PC-3 (cell line): ENCODE measurements around the gene CHSY1.

ENCODE experiments used
- EZH2 ChIP-seq: fragments of 300-600 bp; sonication (generic); IDR thresholded peaks from one replicate; pipeline ENCODE4 v1.6.1; 2017; ENCODE audit warnings: antibody characterized with exemption, mild to moderate bottlenecking, low read length; ENCODE audit not compliant: unreplicated experiment
- TF ChIP-seq, protein P1 (sequence below): fragments of 300-600 bp; sonication (generic); conservative IDR thresholded peaks from 2 replicates; pipeline ENCODE4 v1.5.1; 2017; ENCODE audit warnings: antibody characterized with exemption, low read depth, mild to moderate bottlenecking, low read length

DNA sequence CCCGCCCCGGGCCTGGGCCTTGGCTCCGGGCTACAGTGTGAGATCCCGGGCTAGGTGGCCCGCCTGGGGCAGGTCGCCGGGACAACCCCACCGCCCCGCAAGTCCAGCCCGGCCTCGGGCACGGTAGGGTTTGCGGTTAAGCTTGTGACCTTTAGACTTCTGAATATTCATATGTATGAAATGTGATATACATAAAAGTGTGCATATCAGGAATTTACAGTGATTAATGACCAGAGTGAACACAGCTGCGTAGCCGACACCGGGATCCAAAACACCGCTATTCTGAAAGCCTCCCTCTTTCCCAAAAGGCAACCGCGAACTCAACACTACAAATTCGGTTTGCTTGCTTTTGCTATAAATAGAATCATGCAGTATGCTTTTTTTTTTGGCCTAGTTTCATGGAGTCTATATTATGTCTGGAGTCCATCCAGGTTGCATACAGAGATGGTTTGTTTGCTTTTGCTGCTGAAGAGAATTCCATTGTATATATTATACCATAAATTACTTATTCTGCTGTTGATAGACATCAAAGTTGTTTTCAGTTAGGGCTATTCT lies 43.8 kb upstream of the CHSY1 start:
- TF ChIP-seq, protein P1, sequence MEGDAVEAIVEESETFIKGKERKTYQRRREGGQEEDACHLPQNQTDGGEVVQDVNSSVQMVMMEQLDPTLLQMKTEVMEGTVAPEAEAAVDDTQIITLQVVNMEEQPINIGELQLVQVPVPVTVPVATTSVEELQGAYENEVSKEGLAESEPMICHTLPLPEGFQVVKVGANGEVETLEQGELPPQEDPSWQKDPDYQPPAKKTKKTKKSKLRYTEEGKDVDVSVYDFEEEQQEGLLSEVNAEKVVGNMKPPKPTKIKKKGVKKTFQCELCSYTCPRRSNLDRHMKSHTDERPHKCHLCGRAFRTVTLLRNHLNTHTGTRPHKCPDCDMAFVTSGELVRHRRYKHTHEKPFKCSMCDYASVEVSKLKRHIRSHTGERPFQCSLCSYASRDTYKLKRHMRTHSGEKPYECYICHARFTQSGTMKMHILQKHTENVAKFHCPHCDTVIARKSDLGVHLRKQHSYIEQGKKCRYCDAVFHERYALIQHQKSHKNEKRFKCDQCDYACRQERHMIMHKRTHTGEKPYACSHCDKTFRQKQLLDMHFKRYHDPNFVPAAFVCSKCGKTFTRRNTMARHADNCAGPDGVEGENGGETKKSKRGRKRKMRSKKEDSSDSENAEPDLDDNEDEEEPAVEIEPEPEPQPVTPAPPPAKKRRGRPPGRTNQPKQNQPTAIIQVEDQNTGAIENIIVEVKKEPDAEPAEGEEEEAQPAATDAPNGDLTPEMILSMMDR, result no peak
- no peak for TF ChIP-seq EZH2
